ENCODE results near the gene SOX2. TPM values are rescaled to one million over a fixed set of nuclear protein-coding genes. Genes with fewer than 3 reads are reported as not detected.

Gene SOX2
- total RNA-seq, 1 experiment from 2014 or later: 307 TPM

GRCh38 chr3:181741417-181741816, 29.7 kb downstream of the SOX2 start:
- Histone ChIP-seq H3T11ph (ENCODE audit: low read length) (no peak overlapping the region), H2BK12ac (ENCODE audit: insufficient read length, low read depth, low read length) (no peak overlapping the region), H3K4ac (ENCODE audit: low read depth, low read length) (no peak overlapping the region), H2BK20ac (ENCODE audit: low read depth, low read length, poor library complexity, severe bottlenecking) (no peak overlapping the region), H3K18ac (ENCODE audit: insufficient read length, low read depth, low read length) (no peak overlapping the region), H3K27me3 (ENCODE audit: insufficient read depth, low read length) (no peaks in the 10 kb centered on the region), H4K91ac (ENCODE audit: insufficient read length, low read depth, low read length) (no peak overlapping the region), H3K9ac (ENCODE audit: extremely low read depth, insufficient read length, low read length) (no peak overlapping the region), H3K79me2 (ENCODE audit: insufficient read depth, low read length) (no peaks in the 10 kb centered on the region), H3K56ac (ENCODE audit: insufficient read length, low read depth, low read length) (no peak overlapping the region), H3K4me2 (ENCODE audit: insufficient read depth, insufficient read length, low read length) (no peak overlapping the region), H2BK120ac (ENCODE audit: low read depth, low read length, poor library complexity, severe bottlenecking) (no peak overlapping the region), H2AK5ac (ENCODE audit: insufficient read length, low read length) (no peak overlapping the region), H3K23me2 (ENCODE audit: insufficient read length, low read depth, low read length, poor library complexity, severe bottlenecking) (peaks cover 3% of the 10 kb centered on the region), H4K5ac (ENCODE audit: insufficient read length, low read depth, low read length) (no peak overlapping the region), H3K9me3 (ENCODE audit: control insufficient read depth, low read depth, low read length) (no peaks in the 10 kb centered on the region), H2BK15ac (ENCODE audit: low read depth, low read length) (no peak overlapping the region), H4K20me1 (ENCODE audit: control insufficient read depth, insufficient read depth, insufficient read length) (no peaks in the 10 kb centered on the region), H3K79me1 (ENCODE audit: insufficient read depth, low read depth, low read length, poor library complexity, severe bottlenecking) (no peaks in the 10 kb centered on the region), H3K4me1 (ENCODE audit: insufficient read depth, low read length) (no peaks in the 10 kb centered on the region; the same call in 1 of the 2 replicates), H4K8ac (replicated peaks; ENCODE audit: insufficient read length, low read depth, low read length) (no peak overlapping the region), H3K14ac (ENCODE audit: insufficient read depth, low read length) (no peak overlapping the region), H3K27ac (ENCODE audit: insufficient read length, low read depth, low read length) (no peak overlapping the region), H2BK5ac (ENCODE audit: insufficient read length, low read length) (no peak overlapping the region), H2AFZ (ENCODE audit: low read length) (no peak overlapping the region), H3K23ac (ENCODE audit: insufficient read length, low read depth, low read length) (no peak overlapping the region)
- H3K27me3 Mint-ChIP-seq (ENCODE audit: low read depth): peaks cover 1% of the 10 kb centered on the region; the same call in 1 of the 2 replicates
- WGBS (ENCODE audit: extremely low coverage, insufficient read length, low lambda C conversion rate): no CpG with 5 or more reads among the region's 6 CpGs
- peaks cover 0 to 3% (median under 1%) of the 10 kb centered on the region in 3 experiments; a peak in 4 of 7 replicates for H3K36me3 Mint-ChIP-seq (ENCODE audit: insufficient read depth in 1 of 3, low read depth in 3 of 3)
- H3K4me1 Mint-ChIP-seq: peaks cover 23% of the 10 kb centered on the region in 2 experiments
- H3K4me3 Mint-ChIP-seq: no peak overlapping the region
- H3K27ac Mint-ChIP-seq: peak overlapping the region in 2 of 3 experiments; percentile 48 to 51; a peak in 1 of 7 replicates
- TF ChIP-seq CTCF (conservative IDR thresholded peaks at IDR 0.05): no peak
- no peak for DNase-seq
- H3K9me3 Mint-ChIP-seq: no peaks in the 10 kb centered on the region; a peak in 1 of 5 replicates

Measured in H9 (cell line).